NCI-H2196 (cell line): ENCODE results near the gene NFIC.

Experiments
- DNase-seq: peaks from one replicate; lab custom pipeline; 2025; ENCODE audit not compliant: unreplicated experiment; lab: John Stamatoyannopoulos, UW

NFIC gene

DNA sequence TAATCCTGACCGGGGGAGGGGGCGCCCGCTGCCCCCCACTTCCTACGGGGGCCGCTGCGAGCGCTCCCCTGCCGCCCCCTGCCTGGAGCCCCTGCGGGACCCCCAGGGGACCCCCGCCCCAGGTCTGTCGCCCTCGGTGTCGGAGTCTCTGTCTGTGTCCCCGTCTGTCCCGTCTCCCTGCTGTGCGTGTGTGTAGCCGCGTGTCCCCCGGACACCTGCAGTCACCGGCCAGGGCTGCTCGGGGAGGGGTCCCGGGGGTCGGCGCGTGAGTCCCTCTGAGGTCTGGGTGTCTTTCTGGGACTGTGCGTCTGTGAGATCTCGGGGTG is 7.7 kb upstream of the NFIC start:
- no peak for DNase-seq

DNA sequence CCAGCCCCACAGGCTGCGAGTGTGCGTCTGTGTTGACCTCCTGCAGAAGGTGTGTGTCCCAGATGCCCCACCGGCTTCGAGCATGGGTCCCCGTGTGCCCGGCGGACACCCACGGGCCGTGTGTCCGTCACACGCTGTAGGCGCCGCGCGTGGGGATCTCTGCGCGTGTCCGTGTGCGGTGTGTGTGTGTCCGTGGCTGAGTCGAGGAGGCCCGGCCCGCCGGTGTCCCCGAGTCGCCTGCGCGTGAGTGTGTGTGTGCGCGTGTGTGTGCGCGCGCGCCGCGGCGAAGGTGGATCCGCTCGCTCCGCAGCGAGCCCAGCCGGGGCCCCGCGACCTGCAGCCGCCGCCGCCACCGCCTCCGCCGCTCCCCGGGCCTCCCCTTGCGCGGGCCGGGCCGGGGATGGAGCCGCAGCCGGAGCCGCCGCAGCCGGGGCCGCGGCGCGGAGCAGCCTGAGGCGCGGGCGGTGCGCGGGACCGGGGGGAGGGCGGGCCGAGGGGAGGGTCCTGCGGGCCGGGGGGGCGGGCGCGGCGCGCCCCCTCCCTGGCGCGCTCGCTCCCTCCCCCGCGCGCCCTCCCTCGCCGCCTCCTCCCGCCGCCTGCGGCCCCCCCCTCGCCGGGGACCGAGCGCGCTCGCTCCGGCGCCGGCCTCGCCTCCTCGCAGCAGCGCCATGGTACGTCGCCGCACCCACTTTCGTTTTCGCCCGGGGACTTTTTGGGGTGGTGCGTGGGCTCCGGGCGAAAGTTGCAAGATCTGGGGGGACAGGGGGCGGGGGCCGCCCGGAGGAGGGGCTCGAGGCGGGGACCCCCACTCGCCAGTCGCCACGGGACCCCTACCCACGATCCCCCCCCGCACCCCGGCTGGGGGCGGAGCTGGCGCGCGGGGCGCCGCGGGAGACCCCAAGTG is 7.1 kb upstream of the NFIC start:
- peak; percentile 72 for DNase-seq

DNA sequence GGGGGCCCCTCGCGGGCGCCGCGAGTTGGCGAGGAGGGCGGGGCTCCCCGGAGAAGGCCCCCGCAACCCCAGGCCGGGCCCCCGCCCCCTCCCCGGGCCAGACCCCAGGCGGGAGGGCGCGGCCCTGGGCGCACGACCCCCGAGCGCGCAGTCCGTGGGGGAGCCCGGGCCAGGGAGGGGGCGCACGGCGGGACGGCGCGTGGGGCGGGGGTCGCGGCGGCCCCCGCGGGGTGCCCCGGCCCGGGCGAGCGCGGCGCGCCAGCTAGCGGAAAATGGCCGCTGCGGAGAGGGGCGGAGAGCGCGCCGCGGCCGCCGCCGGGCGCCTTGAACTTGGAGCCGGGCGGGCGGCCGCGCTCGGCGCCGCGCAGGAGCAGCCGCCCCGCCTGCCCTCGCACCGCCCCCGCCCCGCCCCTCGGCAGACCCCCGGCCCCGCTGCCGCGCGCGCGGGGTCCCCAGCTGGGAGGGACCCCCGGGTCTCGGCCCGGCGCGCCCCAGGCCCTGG is 6.4 kb upstream of the NFIC start:
- DNase-seq, result peak; percentile 32

DNA sequence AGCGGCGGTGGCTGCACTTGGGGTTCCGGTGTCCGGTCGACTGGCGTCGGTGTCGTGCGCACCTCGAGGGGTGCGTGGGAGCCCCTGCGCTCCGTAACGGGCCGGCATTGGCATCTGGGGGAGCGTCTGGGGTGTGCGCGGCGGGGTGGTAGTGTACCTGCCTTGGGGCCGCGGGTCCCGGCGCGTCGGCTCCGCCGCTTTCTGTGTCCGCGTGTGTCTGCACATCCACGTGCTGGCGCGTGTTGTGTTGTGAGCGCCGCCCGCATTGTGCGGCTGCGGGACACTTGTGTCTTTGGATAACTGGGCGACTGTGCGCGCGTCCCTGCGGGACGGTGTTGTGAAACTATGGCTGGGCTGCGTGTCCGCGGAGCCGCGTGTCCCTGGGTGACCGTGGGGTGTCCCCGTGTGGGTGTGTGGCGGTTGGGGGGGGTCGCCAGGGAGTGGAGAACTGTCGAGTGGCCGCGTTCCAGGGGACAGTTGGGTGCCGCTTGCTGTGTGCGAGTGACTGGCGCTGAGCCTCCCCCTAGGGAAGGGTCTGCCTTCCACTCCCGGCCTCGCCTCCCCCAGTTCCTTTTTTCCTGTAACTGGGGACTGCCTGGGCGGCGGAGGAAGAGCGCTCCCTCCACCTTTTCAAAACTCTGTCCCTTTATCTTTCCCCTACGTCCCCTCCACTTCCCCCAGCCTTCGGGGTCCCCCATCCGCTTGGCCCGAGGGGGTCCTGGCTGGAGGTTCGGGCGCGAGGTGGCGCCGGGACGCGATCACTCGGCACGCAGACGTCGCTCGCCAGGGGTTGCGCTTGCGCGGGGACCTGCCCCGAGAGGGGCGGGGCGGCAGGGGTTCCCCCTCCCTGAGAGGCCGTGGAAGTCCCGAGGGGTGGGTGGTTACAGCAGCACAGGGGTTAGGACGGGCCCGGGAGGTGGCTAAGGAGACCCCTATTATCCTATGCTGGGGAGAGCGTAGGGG is 5.7 kb upstream of the NFIC start:
- DNase-seq, result peak; percentile 29

DNA sequence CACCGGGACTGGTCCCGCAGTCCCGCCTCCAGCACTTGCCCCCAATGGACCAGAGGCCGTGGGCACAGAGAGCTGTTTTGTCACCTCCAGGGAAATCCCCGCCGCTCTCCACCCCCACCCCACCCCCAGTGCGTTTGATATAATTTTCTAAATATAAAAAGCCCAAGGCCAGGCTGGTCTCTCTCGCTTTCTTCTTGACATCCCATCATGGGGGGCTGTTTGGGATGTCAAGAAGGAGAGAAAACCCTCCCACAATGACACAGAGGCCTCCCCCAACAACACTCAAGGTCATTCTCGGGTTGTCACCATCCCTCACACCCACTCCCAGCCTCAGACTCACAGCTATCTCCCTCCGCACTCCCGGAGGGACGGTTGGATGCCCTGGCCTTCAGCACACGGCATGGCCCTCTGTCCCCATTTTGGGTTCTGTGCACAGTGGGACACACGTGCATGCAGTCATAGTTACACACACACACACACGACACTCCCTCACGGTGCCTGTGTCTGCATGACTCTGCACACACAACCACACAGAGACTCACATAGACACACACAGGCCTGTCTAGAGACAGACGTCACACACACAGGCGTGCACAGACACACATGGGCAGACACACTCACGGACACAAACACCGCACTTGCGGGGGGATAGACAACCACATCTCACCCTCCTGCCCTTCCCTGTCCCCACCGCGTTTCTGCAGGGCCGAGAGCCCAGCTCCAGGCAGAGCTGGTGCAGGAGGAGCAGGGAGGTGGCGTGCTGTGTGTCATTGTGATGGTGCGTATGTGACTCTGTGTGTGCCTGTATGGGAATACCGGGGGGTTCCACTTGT is 4.8 kb upstream of the NFIC start:
- no peak for DNase-seq

DNA sequence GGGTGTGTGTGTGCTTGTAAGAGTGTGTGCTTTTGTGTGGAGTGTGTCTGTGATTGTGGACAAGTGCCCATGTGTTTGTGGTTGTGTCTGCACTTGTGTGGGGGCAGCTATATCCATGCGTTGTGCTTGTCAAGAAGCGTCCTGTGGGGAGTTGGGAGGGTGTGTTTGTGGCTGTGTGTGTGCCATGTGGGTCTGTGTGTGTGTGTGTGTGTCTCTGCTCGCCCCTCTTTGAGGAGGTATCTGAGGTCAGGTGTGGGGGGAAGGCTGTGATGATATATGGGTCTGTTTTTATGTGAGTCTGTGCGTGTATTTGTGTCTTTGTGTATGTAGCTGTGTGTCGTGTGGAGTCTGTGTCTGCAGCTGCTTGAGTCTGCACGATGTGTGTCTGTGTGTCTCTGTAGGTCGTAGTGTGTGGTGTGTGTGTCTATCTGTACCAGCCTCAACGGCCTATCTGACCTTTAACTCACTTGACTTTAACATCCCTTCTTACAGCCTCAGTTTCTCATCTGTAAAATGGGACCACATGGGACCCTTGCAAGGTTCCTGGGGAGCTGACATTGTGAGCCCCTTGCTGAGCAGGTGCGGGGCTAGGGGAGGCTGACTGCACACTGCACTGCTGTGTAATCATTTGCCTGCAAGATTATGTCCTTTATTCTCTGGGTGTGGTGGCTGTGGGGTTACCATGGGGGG is 4.0 kb upstream of the NFIC start:
- DNase-seq, result no peak

DNA sequence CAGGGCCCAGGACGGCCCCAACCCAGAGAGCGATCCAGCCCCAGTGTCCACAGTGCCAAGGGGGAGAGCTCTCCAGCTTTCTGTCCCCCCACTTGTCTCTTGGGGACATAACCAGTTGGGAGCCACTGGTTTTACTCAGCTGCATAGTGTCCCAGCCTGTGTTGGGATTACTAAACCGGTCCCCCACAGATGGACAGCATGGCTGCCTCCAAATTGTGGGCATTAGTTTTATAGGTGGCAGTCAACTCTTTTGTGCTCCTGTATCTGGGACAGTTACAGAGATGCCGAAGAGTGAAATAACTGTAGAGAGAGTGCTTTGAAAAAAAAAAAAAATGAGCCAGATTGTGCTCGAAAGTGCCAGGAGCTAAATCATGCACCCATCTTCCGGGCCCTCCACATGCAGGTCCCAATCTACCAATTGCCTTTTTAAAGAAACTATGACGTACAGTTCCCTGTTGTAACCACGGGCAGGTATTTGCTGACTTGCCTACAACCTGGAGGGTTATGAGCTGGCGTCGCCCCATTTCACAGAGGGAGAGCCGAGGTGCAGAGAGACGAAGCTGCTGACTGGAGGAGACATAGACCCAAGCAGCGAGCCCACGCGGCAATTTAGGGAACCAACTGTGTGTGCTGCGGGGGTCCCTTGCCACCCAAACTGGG is 2.4 kb upstream of the NFIC start:
- DNase-seq, result no peak

DNA sequence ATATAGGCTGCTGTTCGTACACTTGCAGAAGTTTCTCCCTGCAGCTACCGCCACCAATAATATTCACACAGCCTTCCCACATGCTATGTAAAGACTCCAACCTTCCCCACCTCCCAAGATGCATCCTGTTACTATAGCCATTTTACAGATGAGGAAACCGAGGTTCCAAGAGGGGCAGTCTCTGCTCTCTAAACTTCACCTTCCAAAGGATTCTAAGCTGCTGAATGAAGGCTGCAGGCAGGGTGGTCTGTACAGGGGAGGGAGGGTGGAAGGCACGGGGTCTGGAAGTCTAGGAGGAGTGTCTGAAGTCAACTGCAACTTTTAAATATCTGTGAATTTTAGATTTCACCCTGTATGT is 1.9 kb upstream of the NFIC start:
- DNase-seq, result no peak

DNA sequence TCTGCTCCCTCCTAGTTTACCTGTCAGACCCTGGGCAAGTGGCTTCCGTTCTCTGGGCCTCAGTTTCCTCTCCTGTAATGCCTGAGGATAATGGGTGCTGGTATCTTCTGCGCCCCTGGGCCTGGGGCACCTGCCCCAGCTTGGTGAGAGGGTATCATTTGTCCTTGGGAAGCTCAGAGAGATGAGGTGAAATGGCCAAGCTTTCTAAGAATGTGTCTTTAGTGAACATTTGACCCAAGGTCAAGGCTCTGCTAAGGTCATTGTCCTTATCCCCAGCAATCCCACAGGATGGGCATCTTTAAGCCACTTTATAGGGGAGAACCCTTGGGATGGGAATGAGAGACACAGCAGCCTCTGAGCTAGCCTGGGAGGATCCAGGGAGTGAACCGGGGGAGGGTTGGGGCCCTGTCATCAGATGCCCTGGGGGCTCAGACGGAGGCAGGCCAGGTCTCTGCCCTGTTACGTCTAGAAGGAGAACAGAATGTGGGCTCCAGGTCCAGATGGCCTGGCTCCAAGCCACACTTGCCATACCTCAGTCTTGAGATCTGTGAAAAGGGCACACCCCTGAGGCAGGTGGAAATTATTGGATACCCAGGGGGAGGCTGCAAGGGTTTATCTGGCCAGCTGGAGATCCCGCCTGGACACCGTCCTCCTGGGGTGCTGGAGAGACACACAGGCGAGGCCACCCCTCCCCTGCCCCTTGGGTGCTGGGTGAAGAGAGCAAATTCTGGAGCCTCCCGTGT is 1.1 kb upstream of the NFIC start:
- DNase-seq, result no peak

DNA sequence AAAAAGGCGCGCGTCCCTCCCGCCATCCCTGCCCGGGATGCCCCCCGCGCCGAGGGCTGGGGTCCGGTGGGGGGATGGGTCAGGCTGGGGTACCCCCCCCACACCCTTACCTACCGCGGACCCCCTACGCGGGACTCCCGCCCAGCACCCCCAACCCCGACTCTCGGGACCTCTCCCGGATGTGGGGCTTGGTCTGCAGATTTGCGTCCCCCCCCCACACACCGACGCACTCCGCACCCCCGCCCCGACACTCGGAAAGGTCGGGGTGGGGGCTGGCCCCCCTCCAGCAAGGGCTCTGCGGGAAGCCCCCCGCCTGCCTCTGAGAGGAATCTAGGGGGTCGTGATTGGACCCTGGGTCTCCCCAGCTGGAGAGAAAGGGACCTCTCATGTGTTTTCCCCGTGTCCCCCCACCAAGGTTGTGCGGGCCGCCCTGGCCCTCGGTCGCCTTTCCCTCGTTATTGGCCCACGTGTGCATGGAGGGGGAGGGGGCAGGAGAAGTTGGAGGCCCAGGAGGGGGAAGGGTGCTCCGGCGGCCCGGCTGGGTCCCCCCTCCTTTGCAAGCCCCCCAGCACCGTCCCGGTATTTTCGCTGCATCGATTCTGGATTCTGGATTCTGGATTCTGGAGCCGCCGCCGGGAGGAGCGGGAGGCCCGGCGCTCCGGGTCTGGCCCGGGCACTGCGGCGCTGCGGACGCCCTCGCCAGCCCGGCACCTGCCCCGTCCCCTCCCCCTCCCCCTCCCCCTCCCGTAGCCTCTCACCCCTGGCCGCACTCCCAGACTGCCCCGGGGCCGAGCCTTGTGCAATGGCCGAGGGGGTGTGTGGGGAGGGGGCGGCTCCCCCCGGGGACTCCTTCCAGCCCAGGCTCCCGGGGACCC is 607 bp downstream of the NFIC start:
- peak; percentile 65 for DNase-seq

DNA sequence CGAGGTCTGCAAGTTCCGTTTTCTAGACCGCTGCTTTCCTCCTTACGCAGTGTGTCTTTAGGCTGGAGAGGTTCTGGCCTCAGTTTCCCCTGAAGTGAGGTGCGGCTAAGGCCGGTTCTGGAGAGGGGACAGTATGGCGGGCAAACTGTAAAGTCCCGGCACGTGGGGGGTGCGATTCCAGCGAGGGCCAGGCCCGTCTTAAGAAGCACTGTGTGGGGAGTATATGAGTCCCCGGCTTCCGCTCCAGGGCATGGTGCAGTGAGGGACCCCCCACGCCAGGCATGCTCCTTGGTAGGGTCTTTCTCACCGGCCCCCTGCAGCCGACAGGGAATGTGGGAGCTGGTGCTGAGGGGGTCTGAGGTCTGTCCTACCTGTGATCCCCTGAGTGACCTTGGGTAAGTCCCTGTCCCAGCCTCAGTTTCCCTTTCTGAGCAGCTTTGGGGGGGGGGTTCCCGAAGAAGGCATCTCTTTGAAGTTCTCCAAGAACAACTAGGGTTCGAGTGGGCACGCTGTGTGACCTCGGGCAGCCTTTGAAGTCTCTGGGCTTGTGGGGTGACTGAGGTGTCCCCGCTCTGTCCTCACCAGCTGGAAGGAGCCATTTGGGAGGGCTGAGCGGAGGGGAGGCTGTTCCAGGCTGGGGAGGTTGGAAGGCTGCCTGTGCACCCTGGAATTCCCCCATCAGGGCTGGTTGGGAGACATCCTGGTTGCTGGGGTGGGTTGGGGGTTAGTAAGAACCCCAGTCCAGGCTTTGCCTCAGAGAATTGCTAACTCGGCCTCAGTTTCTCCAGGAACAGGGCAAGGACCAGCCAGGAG is 1.5 kb downstream of the NFIC start:
- no peak for DNase-seq

DNA sequence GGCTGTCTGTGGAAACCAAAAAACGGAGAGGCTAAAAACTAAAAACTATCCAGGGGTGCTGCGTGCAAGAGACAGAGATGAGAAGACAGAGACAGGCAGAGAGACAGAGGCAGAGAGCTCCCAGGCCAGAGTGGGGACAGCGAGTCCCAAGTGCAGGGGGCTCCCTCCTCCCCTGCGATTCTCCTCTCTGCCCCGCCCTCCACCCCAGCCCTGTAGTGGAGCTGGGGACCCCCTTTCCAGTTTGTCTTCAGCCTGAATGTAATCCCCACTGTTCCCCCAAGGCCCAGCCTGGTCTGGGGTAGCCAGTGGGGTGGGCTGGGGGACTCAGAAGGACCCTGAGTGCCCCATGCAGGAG is 2.0 kb downstream of the NFIC start:
- DNase-seq, result no peak

DNA sequence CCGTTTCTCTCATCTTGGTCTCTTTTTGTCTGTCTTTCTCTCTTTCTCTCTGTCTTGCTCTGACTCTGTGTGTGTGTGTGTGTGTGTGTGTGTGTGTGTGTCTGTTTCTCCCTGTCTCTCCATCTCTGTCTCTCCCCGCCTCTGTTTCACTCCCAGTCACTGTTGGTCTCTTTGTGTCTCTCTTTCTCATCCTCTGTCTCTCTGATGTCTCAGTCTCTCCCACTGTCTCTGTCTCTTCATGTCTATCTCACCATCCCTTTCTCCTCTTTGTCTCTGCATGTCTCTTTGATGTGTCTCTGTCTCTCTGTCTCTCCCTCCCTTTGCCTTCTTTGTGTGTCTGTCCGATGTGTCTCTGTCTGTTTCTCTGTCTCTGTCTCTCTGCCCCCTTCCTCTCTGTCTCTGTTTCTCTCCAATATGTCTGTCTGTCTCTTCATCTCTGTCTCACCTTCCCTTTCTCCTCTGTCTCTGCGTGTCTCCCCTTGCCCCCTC is 2.5 kb downstream of the NFIC start:
- DNase-seq, result no peak

DNA sequence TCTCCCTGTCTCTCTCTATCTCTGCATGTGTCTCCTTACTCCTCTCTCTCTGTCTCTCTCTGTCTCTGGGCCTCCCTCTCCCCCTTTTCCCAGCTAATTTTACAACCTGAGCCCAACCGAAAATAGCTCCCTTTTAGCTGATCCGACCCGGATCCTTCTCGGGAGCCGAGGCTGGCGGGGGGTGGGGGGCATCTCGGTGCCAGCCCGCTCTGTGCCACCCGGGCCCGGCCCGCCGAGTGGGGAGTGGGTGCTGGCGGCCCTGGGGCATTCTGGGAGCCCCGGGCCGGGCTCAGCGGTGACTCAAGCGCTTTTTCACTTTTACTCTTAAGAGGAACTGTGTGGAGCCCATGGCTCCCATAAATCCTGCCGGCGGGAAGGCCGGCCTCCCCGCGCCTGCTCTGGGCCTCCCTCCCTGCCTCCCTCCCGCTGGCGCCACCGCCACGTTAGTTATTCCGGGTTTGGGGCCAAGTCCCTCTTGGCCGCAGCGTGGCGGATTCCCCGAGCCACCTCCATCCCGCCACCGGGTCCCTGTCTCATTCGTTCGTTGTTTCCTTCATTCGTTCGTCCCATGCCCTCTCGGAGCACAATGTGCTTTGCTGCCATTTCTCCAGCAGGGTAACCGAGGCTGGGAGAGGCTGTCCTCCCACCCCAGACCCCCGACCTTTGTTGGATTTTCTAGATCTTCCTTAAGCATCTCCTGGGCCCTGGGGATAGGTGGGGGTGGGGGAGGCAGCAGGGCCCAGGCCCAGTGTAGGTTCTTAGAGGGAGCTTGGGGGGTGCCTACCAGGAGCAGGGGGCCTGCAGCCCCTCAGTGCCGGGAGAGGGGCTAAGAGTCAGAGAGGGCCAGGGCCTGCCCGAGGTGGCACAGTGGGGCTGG is 3.2 kb downstream of the NFIC start:
- no peak for DNase-seq

DNA sequence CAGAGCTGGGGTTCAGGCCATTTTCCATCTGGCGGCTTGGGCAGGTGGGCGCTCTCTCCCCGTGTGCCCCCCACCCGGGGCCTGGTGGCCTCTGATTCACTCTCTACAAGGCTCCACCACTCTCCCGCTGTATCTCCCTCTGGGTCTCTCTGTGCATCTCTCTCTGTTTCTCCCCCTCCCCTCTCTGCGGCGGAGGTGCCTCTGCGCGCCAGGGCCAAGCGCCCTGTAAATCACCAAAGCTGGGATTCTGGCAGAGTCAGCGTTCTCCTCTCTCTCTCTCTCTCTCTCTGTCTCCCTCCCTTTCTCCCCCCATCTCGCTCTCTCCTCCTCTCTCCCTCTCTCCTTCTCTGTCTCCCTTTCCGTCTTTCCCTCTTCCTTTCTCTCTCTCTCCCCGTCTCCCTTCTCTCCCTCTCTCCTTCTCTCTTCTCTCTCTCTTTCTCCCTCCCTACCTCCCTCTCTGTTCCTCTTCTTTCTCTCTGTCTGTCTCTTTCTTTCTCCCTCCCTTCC is 3.9 kb downstream of the NFIC start:
- no peak for DNase-seq
